ENCODE results near the gene HIPK2. TPM values are rescaled to one million over a fixed set of nuclear protein-coding genes. Genes with fewer than 3 reads are reported as not detected.

The HIPK2 gene
- polyA plus RNA-seq, 1 donor (not counting 4 experiments of a cell fraction or from before 2014, with no cell fraction given) = 5.8 TPM

- no peak overlapping the region for H3K9ac ChIP-seq (ENCODE audit: control insufficient read depth, extremely low read depth, insufficient read depth, low read length)
- no peak for TF ChIP-seq CTCF (optimal IDR thresholded peaks at IDR 0.05 in 1 of 3, IDR thresholded peaks at IDR 0.05 in 1 of 3, conservative IDR thresholded peaks at IDR 0.05 in 1 of 3; ENCODE audit: extremely low read depth in 1 of 3, insufficient read depth in 2 of 3, low read length in 3 of 3)
- no peak for TF ChIP-seq EZH2 (IDR thresholded peaks at IDR 0.05; ENCODE audit: low read length)
- H3K4me1 ChIP-seq (ENCODE audit: control insufficient read depth, extremely low read depth, insufficient read depth, low read length) = peaks cover 3% of the 10 kb centered on the region
- dilution Hi-C loops (cut with MboI; ENCODE audit: extremely low pct_ligation_motif_present, low sequenced_read_pairs) = no loop called here
- FAIRE-seq (no peak), DNase-seq (ENCODE audit: low read depth, low spot score) (no peak)
- no peaks in the 10 kb centered on the region for H3K9me1 ChIP-seq (ENCODE audit: control insufficient read depth, extremely low read depth, insufficient read depth, low read length)
- H3K27me3 ChIP-seq (ENCODE audit: control insufficient read depth, extremely low read depth, insufficient read depth, low read length) = no peaks in the 10 kb centered on the region
- peaks cover 12 to 28% of the 10 kb centered on the region in 2 experiments for H3K36me3 ChIP-seq (ENCODE audit: control insufficient read depth in 2 of 2, extremely low read depth in 1 of 2, insufficient read depth in 2 of 2, low read length in 2 of 2)
- H3K4me3 ChIP-seq (ENCODE audit: control insufficient read depth in 2 of 3, extremely low read depth in 1 of 3, insufficient read depth in 2 of 3, low read depth in 1 of 3, low read length in 3 of 3) = no peak overlapping the region
- no peak overlapping the region for H3K4me2 ChIP-seq (ENCODE audit: control insufficient read depth, extremely low read depth, insufficient read depth, low read depth, low read length)
- no peaks in the 10 kb centered on the region for H4K20me1 ChIP-seq (ENCODE audit: control insufficient read depth, extremely low read depth, insufficient read depth, low read length)
- H3K9me3 ChIP-seq (ENCODE audit: control insufficient read depth, low read depth, low read length) = no peaks in the 10 kb centered on the region
- no peak overlapping the region for H2AFZ ChIP-seq (ENCODE audit: control insufficient read depth, low read length)
- no peak overlapping the region for H3K27ac ChIP-seq (ENCODE audit: control insufficient read depth, insufficient read depth, low read length)
- peaks cover 6% of the 10 kb centered on the region for H3K79me2 ChIP-seq (ENCODE audit: control insufficient read depth, insufficient read depth, low read length)
Measured at GRCh38 chr7:139711991-139712743, 65.6 kb downstream of the HIPK2 start.

GRCh38 chr7:139710036-139710435 is 67.8 kb downstream of the HIPK2 start:
- TF ChIP-seq EZH2 (IDR thresholded peaks at IDR 0.05; ENCODE audit: low read length) (no peak), CTCF (optimal IDR thresholded peaks at IDR 0.05 in 1 of 3, IDR thresholded peaks at IDR 0.05 in 1 of 3, conservative IDR thresholded peaks at IDR 0.05 in 1 of 3; ENCODE audit: extremely low read depth in 1 of 3, insufficient read depth in 2 of 3, low read length in 3 of 3) (no peak)
- Histone ChIP-seq H3K79me2 (ENCODE audit: control insufficient read depth, insufficient read depth, low read length) (peaks cover 4% of the 10 kb centered on the region), H3K4me3 (ENCODE audit: control insufficient read depth in 2 of 3, extremely low read depth in 1 of 3, insufficient read depth in 2 of 3, low read depth in 1 of 3, low read length in 3 of 3) (no peak overlapping the region), H2AFZ (ENCODE audit: control insufficient read depth, low read length) (no peak overlapping the region), H4K20me1 (ENCODE audit: control insufficient read depth, extremely low read depth, insufficient read depth, low read length) (no peaks in the 10 kb centered on the region), H3K36me3 (ENCODE audit: control insufficient read depth in 2 of 2, extremely low read depth in 1 of 2, insufficient read depth in 2 of 2, low read length in 2 of 2) (peaks cover 7 to 21% of the 10 kb centered on the region in 2 experiments), H3K9me1 (ENCODE audit: control insufficient read depth, extremely low read depth, insufficient read depth, low read length) (no peaks in the 10 kb centered on the region), H3K9ac (ENCODE audit: control insufficient read depth, extremely low read depth, insufficient read depth, low read length) (no peak overlapping the region), H3K27me3 (ENCODE audit: control insufficient read depth, extremely low read depth, insufficient read depth, low read length) (no peaks in the 10 kb centered on the region), H3K4me1 (ENCODE audit: control insufficient read depth, extremely low read depth, insufficient read depth, low read length) (peaks cover 3% of the 10 kb centered on the region), H3K9me3 (ENCODE audit: control insufficient read depth, low read depth, low read length) (no peaks in the 10 kb centered on the region), H3K4me2 (ENCODE audit: control insufficient read depth, extremely low read depth, insufficient read depth, low read depth, low read length) (no peak overlapping the region), H3K27ac (ENCODE audit: control insufficient read depth, insufficient read depth, low read length) (no peak overlapping the region)
- FAIRE-seq (no peak), DNase-seq (ENCODE audit: low read depth, low spot score) (no peak)
- dilution Hi-C loops (cut with MboI; ENCODE audit: extremely low pct_ligation_motif_present, low sequenced_read_pairs) = no loop called here
